GM12878 (cell line): ENCODE measurements around the gene KLF3. TPM values are rescaled to one million over a fixed set of nuclear protein-coding genes. Genes with fewer than 3 reads are reported as not detected.
A peak's percentile ranks its signal among the peaks of the same experiment; 100 is the strongest.

ENCODE experiments used
- ATAC-seq: fragments of 200-7000 bp; cut with Tn5 transposase; 3 replicates; pipeline ENCODE4 v1.9.1; 2020; ENCODE audit warnings: mild to moderate bottlenecking, moderate library complexity
- BruUV-seq: library from RNA; stranded (reverse); fragments of 400-500 nt; replicated peaks from 2 replicates; lab custom pipeline; 2021; lab: Mats Ljungman, UMichigan
- CTCF ChIA-PET: fragments of 300-600 bp; sonication (Branson Sonifier 250); formaldehyde crosslinking; extraction: SDS; loops from one replicate; lab custom pipeline; 2021; ENCODE audit warnings: inconsistent platforms; lab: Yijun Ruan, JAX
- POLR2A ChIA-PET: fragments of 350-600 bp; formaldehyde crosslinking; extraction: SDS; loops from one replicate; lab custom pipeline; 2021; ENCODE audit warnings: inconsistent platforms; lab: Charles Lee
- RAD21 ChIA-PET: fragments of 300-600 bp; sonication (Branson Sonifier 250); formaldehyde crosslinking; loops from one replicate; lab custom pipeline; 2023; ENCODE audit warnings: antibody characterized with exemption; ENCODE audit not compliant: unreplicated experiment; lab: Charles Lee
- SMC1A ChIA-PET: fragments of 300-600 bp; sonication (Branson Sonifier 250); formaldehyde crosslinking; loops from one replicate; lab custom pipeline; 2023; ENCODE audit not compliant: unreplicated experiment, uncharacterized antibody; lab: Charles Lee
- DNase-seq: peaks from one replicate; pipeline ENCODE4 v3.0.0-alpha.2; 2011; ENCODE audit warnings: low read depth, low spot score
- FAIRE-seq: peaks from 3 replicates; lab custom pipeline; 2011; peaks lifted over from hg19 to GRCh38; lab: Jason Lieb, UNC
- H2AFZ ChIP-seq: 2 replicates; pipeline ENCODE4 v1.6.0; 2011; ENCODE audit warnings: low read depth, low read length, control low read depth; ENCODE audit not compliant: control insufficient read depth
- H3K27ac ChIP-seq: 2 replicates; pipeline ENCODE4 v1.5.1; 2011; ENCODE audit warnings: control low read depth; ENCODE audit not compliant: control insufficient read depth, insufficient read depth
- H3K27me3 ChIP-seq, 2 experiments: replicated peaks in 1 of 2; 2 replicates each; pipeline versions ENCODE4 v1.6.0 to v1.6.1; 2011; ENCODE audit warnings: low read length in 1 of 2; ENCODE audit not compliant: control insufficient read depth in 2 of 2, insufficient read depth in 2 of 2
- H3K36me3 ChIP-seq, 2 experiments: 2 replicates each; pipeline ENCODE4 v1.5.1; 2011; ENCODE audit warnings: low read length in 1 of 2; ENCODE audit not compliant: control insufficient read depth in 2 of 2, insufficient read depth in 2 of 2
- H3K4me1 ChIP-seq: 2 replicates; pipeline ENCODE4 v1.6.1; 2011; ENCODE audit warnings: mild to moderate bottlenecking, low read length, moderate library complexity, mixed read lengths; ENCODE audit not compliant: control insufficient read depth, insufficient read depth
- H3K4me2 ChIP-seq: 2 replicates; pipeline ENCODE4 v1.6.0; 2011; ENCODE audit warnings: control low read depth; ENCODE audit not compliant: control insufficient read depth, insufficient read depth
- H3K4me3 ChIP-seq: fragments of 200-600 bp; sonication (generic); 2 replicates; pipeline ENCODE4 v1.5.1; 2016
- H3K79me2 ChIP-seq: 2 replicates; pipeline ENCODE4 v1.6.0; 2011; ENCODE audit warnings: low read length; ENCODE audit not compliant: control insufficient read depth, insufficient read depth
- H3K9ac ChIP-seq: 2 replicates; pipeline ENCODE4 v1.8.0; 2011; ENCODE audit warnings: low read length, control low read depth, mixed read lengths; ENCODE audit not compliant: control insufficient read depth, insufficient read depth
- H3K9me3 ChIP-seq: replicated peaks from 3 replicates; pipeline ENCODE4 v1.5.1; 2011; ENCODE audit warnings: mild to moderate bottlenecking, low read length; ENCODE audit not compliant: control insufficient read depth, insufficient read depth
- H4K20me1 ChIP-seq: 2 replicates; pipeline ENCODE4 v1.6.0; 2011; ENCODE audit not compliant: control insufficient read depth, insufficient read depth
- PML ChIP-seq: IDR thresholded peaks from 2 replicates; pipeline ENCODE4 v1.6.1; 2012; ENCODE audit warnings: low read length, inconsistent platforms
- ZNF384 ChIP-seq: IDR thresholded peaks from 2 replicates; pipeline ENCODE4 v1.6.1; 2012; ENCODE audit warnings: low read depth, mild to moderate bottlenecking, low read length, improper control_type of control experiment, borderline replicate concordance
- WGBS: methylation state at CpG from one replicate; pipeline ENCODE4 v1.1.6; 2016; ENCODE audit warnings: low lambda C conversion rate; ENCODE audit not compliant: insufficient replicate concordance, insufficient coverage; ENCODE audit errors: missing lambda C conversion rate; 5-methylcytosine and 5-hydroxymethylcytosine counted together
- in situ Hi-C: fragments of 300-500 bp; cut with MboI; formaldehyde crosslinking; loops from 9 replicates; pipeline ENCODE4 v1.14.3; 2018; ENCODE audit warnings: mixed read lengths
- intact Hi-C: fragments of 100-400 bp; cut with micrococcal nuclease; formaldehyde crosslinking; loops from one replicate; pipeline ENCODE4 v1.14.2; 2022; ENCODE audit not compliant: unreplicated experiment
- polyA plus RNA-seq, 11 experiments: library from polyadenylated mRNA; depleted of rRNA in 4 of 11; unstranded in 6 of 11; stranded (reverse) in 5 of 11; fragments of >200 nt; fragmentation: Nextera tagmentation in 4 of 11; fragmentation: Illumina TruSeq in 1 of 11; extraction: Ambion mirVana in 4 of 11; extraction: Trizol in 1 of 11; gene quantifications; 1 replicate in 1 of 11; 2 replicates in 10 of 11; pipeline versions ENCODE4 v1.2.1 to v1.2.3, GENCODE V29; 2011 to 2016; ENCODE audit warnings: inconsistent platforms in 2 of 11, missing spikeins in 2 of 11, low read depth in 1 of 11
- total RNA-seq, 4 experiments: library from RNA; depleted of rRNA in 3 of 4; stranded (reverse); fragments of >200 nt in 3 of 4; fragmentation: Illumina TruSeq in 1 of 4; extraction: Trizol in 1 of 4; gene quantifications; 2 replicates each; pipeline versions ENCODE4 v1.2.1 to v1.2.3, GENCODE V29; 2013 to 2021
- TF ChIP-seq, protein P1 (sequence below): IDR thresholded peaks from 2 replicates; pipeline ENCODE4 v1.6.1; 2011; ENCODE audit warnings: mild to moderate bottlenecking, low read depth, low read length, moderate library complexity; ENCODE audit not compliant: insufficient replicate concordance

KLF3 gene
- total and polyA plus RNA-seq, 10 of the 15 experiments (the other 5 are each of a cell fraction or from before 2014, with no cell fraction given), result 1.4 to 5.8 (median 2.1) TPM

DNA sequence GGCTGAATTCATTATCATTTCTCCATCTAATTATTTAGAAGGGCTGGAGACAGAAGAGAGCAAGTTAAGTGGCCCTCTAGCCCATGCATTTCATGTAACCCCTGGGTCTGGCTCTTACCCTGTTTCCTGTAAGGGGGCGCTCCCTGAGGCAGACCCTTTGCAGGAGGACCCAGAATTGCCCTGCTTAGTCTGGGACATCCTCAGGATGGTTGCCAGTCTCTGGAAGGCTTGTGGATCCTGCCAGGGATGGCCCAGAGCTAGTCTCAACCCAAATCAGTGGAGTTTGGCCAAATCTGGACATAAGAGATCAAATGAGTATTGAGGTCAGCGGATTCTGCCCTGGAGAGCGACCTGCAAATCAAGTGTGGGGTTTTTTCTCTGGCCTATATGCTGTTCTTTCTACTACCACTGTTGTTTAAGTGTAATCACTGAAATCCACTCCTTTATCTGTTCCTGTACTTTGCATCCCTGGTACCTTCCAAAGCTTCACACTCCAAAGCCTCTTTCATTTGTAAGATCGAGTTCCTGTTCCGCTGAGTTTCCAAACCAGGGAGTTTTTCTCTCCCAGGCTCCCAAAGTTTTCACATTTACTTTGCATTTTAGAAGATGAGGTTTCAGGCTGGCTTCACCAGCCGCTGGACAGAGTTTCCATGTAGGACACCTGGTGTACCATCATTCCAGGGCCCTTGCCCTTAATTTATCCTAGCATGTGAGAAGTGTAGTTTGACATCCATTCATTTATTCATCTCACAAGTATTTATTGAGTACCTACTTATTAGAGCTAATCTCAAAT is 6.3 kb downstream of the KLF3 start:
- Histone ChIP-seq H3K9ac (no peak overlapping the region), H3K4me2 (peak overlapping the region; percentile 86), H3K79me2 (peaks cover 80% of the 10 kb centered on the region), H3K4me3 (peak overlapping the region; percentile 29), H2AFZ (no peak overlapping the region), H3K9me3 (no peaks in the 10 kb centered on the region), H3K36me3 (no peaks in the 10 kb centered on the region), H4K20me1 (no peaks in the 10 kb centered on the region), H3K27ac (peak overlapping the region; percentile 58), H3K4me1 (peaks cover 56% of the 10 kb centered on the region), H3K27me3 (peaks cover 0 to 4% of the 10 kb centered on the region in 2 experiments; a peak in 1 of 4 replicates)
- RAD21 ChIA-PET, result interaction anchor here (1.0 to 7.2 kb wide), 4 partner anchors 351 to 601 kb away, joined by 4 to 66 read pairs (median 30); no protein-coding TSS in a partner anchor
- POLR2A ChIA-PET, result interaction anchor here (0.6 to 1.1 kb wide), 2 partner anchors 470 to 538 kb away, joined by 4 read pairs; no protein-coding TSS in a partner anchor
- DNase-seq (no peak), FAIRE-seq (no peak), ATAC-seq (no peak)
- intact Hi-C loops, result loop anchor here (5.0 to 10.0 kb wide), 2 partner anchors 168 to 226 kb away; no protein-coding TSS in a partner anchor
- CTCF ChIA-PET, result interaction anchor here (1.4 to 5.5 kb wide), 4 partner anchors 351 to 610 kb away, joined by 3 to 67 read pairs (median 18); no protein-coding TSS in a partner anchor
- 80% methylated on average over 6 of the region's 6 CpGs for WGBS
- TF ChIP-seq PML, result 0 out of 2 replicates have a peak, but pooled peaks have one; percentile 52
- TF ChIP-seq, protein P1, sequence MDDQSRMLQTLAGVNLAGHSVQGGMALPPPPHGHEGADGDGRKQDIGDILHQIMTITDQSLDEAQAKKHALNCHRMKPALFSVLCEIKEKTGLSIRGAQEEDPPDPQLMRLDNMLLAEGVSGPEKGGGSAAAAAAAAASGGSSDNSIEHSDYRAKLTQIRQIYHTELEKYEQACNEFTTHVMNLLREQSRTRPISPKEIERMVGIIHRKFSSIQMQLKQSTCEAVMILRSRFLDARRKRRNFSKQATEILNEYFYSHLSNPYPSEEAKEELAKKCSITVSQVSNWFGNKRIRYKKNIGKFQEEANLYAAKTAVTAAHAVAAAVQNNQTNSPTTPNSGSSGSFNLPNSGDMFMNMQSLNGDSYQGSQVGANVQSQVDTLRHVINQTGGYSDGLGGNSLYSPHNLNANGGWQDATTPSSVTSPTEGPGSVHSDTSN, result no peak
- TF ChIP-seq ZNF384, result no peak
- BruUV-seq, result no TSS peak
- SMC1A ChIA-PET, result interaction anchor here (1.0 to 8.4 kb wide), 8 partner anchors 55 to 542 kb away, joined by 3 to 82 read pairs (median 4); partner anchors contain the start of gene TLR10
- in situ Hi-C loops, result loop anchor here (5.0 kb wide), 3 partner anchors 353 to 608 kb away; no protein-coding TSS in a partner anchor
